Mammary microvascular endothelial cell (primary cell): Measurements from ENCODE around the gene HSPB8. TPM values are rescaled to one million over a fixed set of nuclear protein-coding genes. Genes with fewer than 3 reads are reported as not detected.

Source experiments
- total RNA-seq: library from RNA; depleted of rRNA; stranded (reverse); fragments of >200 nt; gene quantifications from 2 replicates; pipeline ENCODE4 v1.2.3, GENCODE V29; 2015

The HSPB8 gene, protein sequence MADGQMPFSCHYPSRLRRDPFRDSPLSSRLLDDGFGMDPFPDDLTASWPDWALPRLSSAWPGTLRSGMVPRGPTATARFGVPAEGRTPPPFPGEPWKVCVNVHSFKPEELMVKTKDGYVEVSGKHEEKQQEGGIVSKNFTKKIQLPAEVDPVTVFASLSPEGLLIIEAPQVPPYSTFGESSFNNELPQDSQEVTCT
- total RNA-seq, result 19.1 and 19.4 TPM in 2 replicates

DNA sequence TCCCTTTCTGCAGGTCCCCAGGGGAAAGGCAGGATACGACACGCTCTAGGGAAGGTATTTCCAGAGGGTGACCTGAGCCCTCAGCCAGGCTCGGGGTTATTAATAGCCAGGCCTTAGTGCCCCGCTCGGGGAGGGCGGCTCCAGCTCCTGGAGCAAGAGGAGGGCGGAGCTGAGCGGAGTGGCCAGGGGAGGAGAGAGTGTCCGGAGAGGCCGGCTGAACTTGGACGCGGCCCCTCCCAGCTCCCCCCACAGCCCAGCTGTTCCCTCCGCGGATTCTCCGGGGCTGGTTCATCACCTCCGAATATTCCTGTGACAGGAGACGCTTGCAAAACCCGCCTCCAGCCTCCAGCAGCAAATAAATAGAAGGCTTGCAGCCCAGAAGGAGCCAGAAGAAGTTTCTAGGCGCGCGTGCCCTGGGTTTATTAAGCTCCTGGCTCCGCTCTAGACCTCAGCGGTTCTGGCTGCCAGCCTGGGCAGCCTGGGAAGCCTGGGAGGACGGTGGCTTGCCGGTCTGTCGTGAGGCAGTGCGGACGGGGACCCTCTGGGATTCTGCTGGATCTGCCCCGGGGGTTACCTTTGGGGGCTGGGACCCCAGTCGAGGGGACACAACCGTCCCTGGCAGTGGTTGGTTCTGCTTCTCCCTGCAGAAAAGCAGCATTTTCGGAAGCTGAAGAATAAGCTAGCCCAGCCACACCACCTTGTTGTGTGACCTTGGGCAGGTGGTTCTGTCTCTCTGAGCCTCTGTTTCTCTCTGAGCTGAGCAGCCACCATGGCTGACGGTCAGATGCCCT, at the start of gene HSPB8:
HSPB8 (plus strand) TSS at position 388 of the 791 bp plus-strand sequence; CDS start at position 770, 382 bp downstream.

Other genes with a start within 250 kb of the HSPB8 start
- gene SRRM4, start 197.4 kb upstream of the HSPB8 start, total RNA-seq, result not detected in 2 replicates
- gene CCDC60, start 155.8 kb downstream of the HSPB8 start, total RNA-seq, result not detected in 2 replicates